Measurements from ENCODE around the gene SLC22A13.

- TF ChIP-seq, protein P1, sequence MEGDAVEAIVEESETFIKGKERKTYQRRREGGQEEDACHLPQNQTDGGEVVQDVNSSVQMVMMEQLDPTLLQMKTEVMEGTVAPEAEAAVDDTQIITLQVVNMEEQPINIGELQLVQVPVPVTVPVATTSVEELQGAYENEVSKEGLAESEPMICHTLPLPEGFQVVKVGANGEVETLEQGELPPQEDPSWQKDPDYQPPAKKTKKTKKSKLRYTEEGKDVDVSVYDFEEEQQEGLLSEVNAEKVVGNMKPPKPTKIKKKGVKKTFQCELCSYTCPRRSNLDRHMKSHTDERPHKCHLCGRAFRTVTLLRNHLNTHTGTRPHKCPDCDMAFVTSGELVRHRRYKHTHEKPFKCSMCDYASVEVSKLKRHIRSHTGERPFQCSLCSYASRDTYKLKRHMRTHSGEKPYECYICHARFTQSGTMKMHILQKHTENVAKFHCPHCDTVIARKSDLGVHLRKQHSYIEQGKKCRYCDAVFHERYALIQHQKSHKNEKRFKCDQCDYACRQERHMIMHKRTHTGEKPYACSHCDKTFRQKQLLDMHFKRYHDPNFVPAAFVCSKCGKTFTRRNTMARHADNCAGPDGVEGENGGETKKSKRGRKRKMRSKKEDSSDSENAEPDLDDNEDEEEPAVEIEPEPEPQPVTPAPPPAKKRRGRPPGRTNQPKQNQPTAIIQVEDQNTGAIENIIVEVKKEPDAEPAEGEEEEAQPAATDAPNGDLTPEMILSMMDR (IDR thresholded peaks at IDR 0.05): no peak
- TF ChIP-seq POLR2A (IDR thresholded peaks at IDR 0.05): no peak
Measured at GRCh38 chr3:38255627-38256026, 10.0 kb upstream of the SLC22A13 start.
